GM12878 (cell line): ENCODE measurements around the gene PRKCZ. TPM values are rescaled to one million over a fixed set of nuclear protein-coding genes. Genes with fewer than 3 reads are reported as not detected.

ENCODE experiments used
- ATAC-seq: fragments of 200-7000 bp; cut with Tn5 transposase; 3 replicates; pipeline ENCODE4 v1.9.1; 2020; ENCODE audit warnings: mild to moderate bottlenecking, moderate library complexity
- BruUV-seq: library from RNA; stranded (reverse); fragments of 400-500 nt; replicated peaks from 2 replicates; lab custom pipeline; 2021; lab: Mats Ljungman, UMichigan
- CTCF ChIA-PET: fragments of 300-600 bp; sonication (Branson Sonifier 250); formaldehyde crosslinking; extraction: SDS; loops from one replicate; lab custom pipeline; 2021; ENCODE audit warnings: inconsistent platforms; lab: Yijun Ruan, JAX
- POLR2A ChIA-PET: fragments of 350-600 bp; formaldehyde crosslinking; extraction: SDS; loops from one replicate; lab custom pipeline; 2021; ENCODE audit warnings: inconsistent platforms; lab: Charles Lee
- RAD21 ChIA-PET: fragments of 300-600 bp; sonication (Branson Sonifier 250); formaldehyde crosslinking; loops from one replicate; lab custom pipeline; 2023; ENCODE audit warnings: antibody characterized with exemption; ENCODE audit not compliant: unreplicated experiment; lab: Charles Lee
- SMC1A ChIA-PET: fragments of 300-600 bp; sonication (Branson Sonifier 250); formaldehyde crosslinking; loops from one replicate; lab custom pipeline; 2023; ENCODE audit not compliant: unreplicated experiment, uncharacterized antibody; lab: Charles Lee
- DNase-seq: peaks from one replicate; pipeline ENCODE4 v3.0.0-alpha.2; 2011; ENCODE audit warnings: low read depth, low spot score
- FAIRE-seq: peaks from 3 replicates; lab custom pipeline; 2011; peaks lifted over from hg19 to GRCh38; lab: Jason Lieb, UNC
- H2AFZ ChIP-seq: 2 replicates; pipeline ENCODE4 v1.6.0; 2011; ENCODE audit warnings: low read depth, low read length, control low read depth; ENCODE audit not compliant: control insufficient read depth
- H3K27ac ChIP-seq: 2 replicates; pipeline ENCODE4 v1.5.1; 2011; ENCODE audit warnings: control low read depth; ENCODE audit not compliant: control insufficient read depth, insufficient read depth
- H3K27me3 ChIP-seq, 2 experiments: replicated peaks in 1 of 2; 2 replicates each; pipeline versions ENCODE4 v1.6.0 to v1.6.1; 2011; ENCODE audit warnings: low read length in 1 of 2; ENCODE audit not compliant: control insufficient read depth in 2 of 2, insufficient read depth in 2 of 2
- H3K36me3 ChIP-seq, 2 experiments: 2 replicates each; pipeline ENCODE4 v1.5.1; 2011; ENCODE audit warnings: low read length in 1 of 2; ENCODE audit not compliant: control insufficient read depth in 2 of 2, insufficient read depth in 2 of 2
- H3K4me1 ChIP-seq: 2 replicates; pipeline ENCODE4 v1.6.1; 2011; ENCODE audit warnings: mild to moderate bottlenecking, low read length, moderate library complexity, mixed read lengths; ENCODE audit not compliant: control insufficient read depth, insufficient read depth
- H3K4me2 ChIP-seq: 2 replicates; pipeline ENCODE4 v1.6.0; 2011; ENCODE audit warnings: control low read depth; ENCODE audit not compliant: control insufficient read depth, insufficient read depth
- H3K4me3 ChIP-seq: fragments of 200-600 bp; sonication (generic); 2 replicates; pipeline ENCODE4 v1.5.1; 2016
- H3K79me2 ChIP-seq: 2 replicates; pipeline ENCODE4 v1.6.0; 2011; ENCODE audit warnings: low read length; ENCODE audit not compliant: control insufficient read depth, insufficient read depth
- H3K9ac ChIP-seq: 2 replicates; pipeline ENCODE4 v1.8.0; 2011; ENCODE audit warnings: low read length, control low read depth, mixed read lengths; ENCODE audit not compliant: control insufficient read depth, insufficient read depth
- H3K9me3 ChIP-seq: replicated peaks from 3 replicates; pipeline ENCODE4 v1.5.1; 2011; ENCODE audit warnings: mild to moderate bottlenecking, low read length; ENCODE audit not compliant: control insufficient read depth, insufficient read depth
- H4K20me1 ChIP-seq: 2 replicates; pipeline ENCODE4 v1.6.0; 2011; ENCODE audit not compliant: control insufficient read depth, insufficient read depth
- EGR1 ChIP-seq, 2 experiments: IDR thresholded peaks; 1 replicate in 1 of 2; 2 replicates in 1 of 2; pipeline ENCODE4 v1.6.1; 2011 to 2012; ENCODE audit warnings: low read depth in 2 of 2, low read length in 2 of 2, borderline replicate concordance in 1 of 2, mild to moderate bottlenecking in 1 of 2, moderate library complexity in 1 of 2
- MXI1 ChIP-seq: fragments of 150-350 bp; IDR thresholded peaks from 2 replicates; pipeline ENCODE4 v1.6.1; 2011; ENCODE audit warnings: low read depth, mild to moderate bottlenecking, inconsistent platforms, low read length, improper control_type of control experiment
- ZSCAN29 ChIP-seq: fragments of 450-650 bp; IDR thresholded peaks from 2 replicates; pipeline ENCODE4 v1.6.1; 2017; ENCODE audit warnings: mild to moderate bottlenecking, moderate library complexity
- WGBS: methylation state at CpG from one replicate; pipeline ENCODE4 v1.1.6; 2016; ENCODE audit warnings: low lambda C conversion rate; ENCODE audit not compliant: insufficient replicate concordance, insufficient coverage; ENCODE audit errors: missing lambda C conversion rate; 5-methylcytosine and 5-hydroxymethylcytosine counted together
- in situ Hi-C: fragments of 300-500 bp; cut with MboI; formaldehyde crosslinking; loops from 9 replicates; pipeline ENCODE4 v1.14.3; 2018; ENCODE audit warnings: mixed read lengths
- intact Hi-C: fragments of 100-400 bp; cut with micrococcal nuclease; formaldehyde crosslinking; loops from one replicate; pipeline ENCODE4 v1.14.2; 2022; ENCODE audit not compliant: unreplicated experiment
- polyA plus RNA-seq, 11 experiments: library from polyadenylated mRNA; depleted of rRNA in 4 of 11; unstranded in 6 of 11; stranded (reverse) in 5 of 11; fragments of >200 nt; fragmentation: Nextera tagmentation in 4 of 11; fragmentation: Illumina TruSeq in 1 of 11; extraction: Ambion mirVana in 4 of 11; extraction: Trizol in 1 of 11; gene quantifications; 1 replicate in 1 of 11; 2 replicates in 10 of 11; pipeline versions ENCODE4 v1.2.1 to v1.2.3, GENCODE V29; 2011 to 2016; ENCODE audit warnings: inconsistent platforms in 2 of 11, missing spikeins in 2 of 11, low read depth in 1 of 11
- total RNA-seq, 4 experiments: library from RNA; depleted of rRNA in 3 of 4; stranded (reverse); fragments of >200 nt in 3 of 4; fragmentation: Illumina TruSeq in 1 of 4; extraction: Trizol in 1 of 4; gene quantifications; 2 replicates each; pipeline versions ENCODE4 v1.2.1 to v1.2.3, GENCODE V29; 2013 to 2021
- TF ChIP-seq, protein P1 (sequence below): fragments of 450-650 bp; IDR thresholded peaks from 2 replicates; pipeline ENCODE4 v1.6.1; 2017; ENCODE audit warnings: mild to moderate bottlenecking, moderate library complexity

Gene PRKCZ
- total and polyA plus RNA-seq, 10 of the 15 experiments (the other 5 are each of a cell fraction or from before 2014, with no cell fraction given): 0.05 to 1.9 (median 0.64) TPM; not detected in 1

DNA sequence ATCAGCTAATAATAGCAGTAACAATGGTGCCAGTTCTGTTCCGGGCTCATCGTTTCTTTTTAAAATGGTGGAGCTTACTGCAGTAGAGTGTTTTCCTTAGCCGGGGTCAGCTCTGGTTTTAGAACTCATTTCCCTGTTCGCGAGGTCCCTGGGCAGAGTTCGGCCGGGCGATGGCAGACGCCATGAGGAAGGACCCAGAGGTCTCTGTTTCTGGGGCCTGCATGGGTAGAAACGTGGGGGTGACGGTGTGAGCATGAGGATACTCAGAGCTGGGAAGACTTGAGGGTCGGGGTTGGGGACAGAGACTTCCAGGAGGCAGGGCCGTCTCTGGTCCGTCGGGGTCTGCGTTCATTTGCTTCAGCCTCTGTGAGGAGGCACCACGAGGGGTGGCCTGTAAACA, 38.8 kb downstream of the PRKCZ start:
- no TSS peak for BruUV-seq
- ATAC-seq (no peak), FAIRE-seq (no peak), DNase-seq (no peak)
- no peak overlapping the region for H3K27ac ChIP-seq
- POLR2A ChIA-PET: no interaction called here
- H3K36me3 ChIP-seq: no peaks in the 10 kb centered on the region
- RAD21 ChIA-PET: no interaction called here
- intact Hi-C loops (no loop called here), in situ Hi-C loops (no loop called here)
- no peak overlapping the region for H3K4me2 ChIP-seq
- no peaks in the 10 kb centered on the region for H3K79me2 ChIP-seq
- no peaks in the 10 kb centered on the region for H3K27me3 ChIP-seq
- no peak overlapping the region for H3K4me3 ChIP-seq
- H4K20me1 ChIP-seq: no peaks in the 10 kb centered on the region
- 85% methylated on average over 17 of the region's 17 CpGs for WGBS
- no peak overlapping the region for H3K9ac ChIP-seq
- no peak overlapping the region for H2AFZ ChIP-seq
- no peaks in the 10 kb centered on the region; the same call in 2 of the 3 replicates for H3K9me3 ChIP-seq
- TF ChIP-seq EGR1 (IDR thresholded peaks at IDR 0.05; ENCODE audit: borderline replicate concordance in 1 of 2, low read depth in 2 of 2, low read length in 2 of 2) (no peak), MXI1 (no peak), ZSCAN29 (no peak)
- TF ChIP-seq, protein P1, sequence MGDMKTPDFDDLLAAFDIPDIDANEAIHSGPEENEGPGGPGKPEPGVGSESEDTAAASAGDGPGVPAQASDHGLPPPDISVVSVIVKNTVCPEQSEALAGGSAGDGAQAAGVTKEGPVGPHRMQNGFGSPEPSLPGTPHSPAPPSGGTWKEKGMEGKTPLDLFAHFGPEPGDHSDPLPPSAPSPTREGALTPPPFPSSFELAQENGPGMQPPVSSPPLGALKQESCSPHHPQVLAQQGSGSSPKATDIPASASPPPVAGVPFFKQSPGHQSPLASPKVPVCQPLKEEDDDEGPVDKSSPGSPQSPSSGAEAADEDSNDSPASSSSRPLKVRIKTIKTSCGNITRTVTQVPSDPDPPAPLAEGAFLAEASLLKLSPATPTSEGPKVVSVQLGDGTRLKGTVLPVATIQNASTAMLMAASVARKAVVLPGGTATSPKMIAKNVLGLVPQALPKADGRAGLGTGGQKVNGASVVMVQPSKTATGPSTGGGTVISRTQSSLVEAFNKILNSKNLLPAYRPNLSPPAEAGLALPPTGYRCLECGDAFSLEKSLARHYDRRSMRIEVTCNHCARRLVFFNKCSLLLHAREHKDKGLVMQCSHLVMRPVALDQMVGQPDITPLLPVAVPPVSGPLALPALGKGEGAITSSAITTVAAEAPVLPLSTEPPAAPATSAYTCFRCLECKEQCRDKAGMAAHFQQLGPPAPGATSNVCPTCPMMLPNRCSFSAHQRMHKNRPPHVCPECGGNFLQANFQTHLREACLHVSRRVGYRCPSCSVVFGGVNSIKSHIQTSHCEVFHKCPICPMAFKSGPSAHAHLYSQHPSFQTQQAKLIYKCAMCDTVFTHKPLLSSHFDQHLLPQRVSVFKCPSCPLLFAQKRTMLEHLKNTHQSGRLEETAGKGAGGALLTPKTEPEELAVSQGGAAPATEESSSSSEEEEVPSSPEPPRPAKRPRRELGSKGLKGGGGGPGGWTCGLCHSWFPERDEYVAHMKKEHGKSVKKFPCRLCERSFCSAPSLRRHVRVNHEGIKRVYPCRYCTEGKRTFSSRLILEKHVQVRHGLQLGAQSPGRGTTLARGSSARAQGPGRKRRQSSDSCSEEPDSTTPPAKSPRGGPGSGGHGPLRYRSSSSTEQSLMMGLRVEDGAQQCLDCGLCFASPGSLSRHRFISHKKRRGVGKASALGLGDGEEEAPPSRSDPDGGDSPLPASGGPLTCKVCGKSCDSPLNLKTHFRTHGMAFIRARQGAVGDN: no peak
- CTCF ChIA-PET: interaction anchor here (0.7 kb wide), 1 partner anchor 106 kb away, joined by 3 read pairs; the partner anchor contains the start of gene FAAP20
- SMC1A ChIA-PET: no interaction called here
- H3K4me1 ChIP-seq: no peaks in the 10 kb centered on the region
